Stimulated activated CD8-positive, alpha-beta memory T cell treated with anti-CD3 and anti-CD28 coated beads, Interleukin-4, amount 100 ng/mL, for 24 hours (primary cell): Measurements from ENCODE around the gene PREX1.
"Not testable (repeated sequence)": the region's sequence is repeated elsewhere in the genome, so short reads cannot be mapped to it uniquely, and the experiment has no call there.

Experiments used
- DNase-seq: peaks from one replicate; pipeline ENCODE4 v3.0.0-alpha.2; 2020; ENCODE audit warnings: low read depth

The PREX1 gene

DNA sequence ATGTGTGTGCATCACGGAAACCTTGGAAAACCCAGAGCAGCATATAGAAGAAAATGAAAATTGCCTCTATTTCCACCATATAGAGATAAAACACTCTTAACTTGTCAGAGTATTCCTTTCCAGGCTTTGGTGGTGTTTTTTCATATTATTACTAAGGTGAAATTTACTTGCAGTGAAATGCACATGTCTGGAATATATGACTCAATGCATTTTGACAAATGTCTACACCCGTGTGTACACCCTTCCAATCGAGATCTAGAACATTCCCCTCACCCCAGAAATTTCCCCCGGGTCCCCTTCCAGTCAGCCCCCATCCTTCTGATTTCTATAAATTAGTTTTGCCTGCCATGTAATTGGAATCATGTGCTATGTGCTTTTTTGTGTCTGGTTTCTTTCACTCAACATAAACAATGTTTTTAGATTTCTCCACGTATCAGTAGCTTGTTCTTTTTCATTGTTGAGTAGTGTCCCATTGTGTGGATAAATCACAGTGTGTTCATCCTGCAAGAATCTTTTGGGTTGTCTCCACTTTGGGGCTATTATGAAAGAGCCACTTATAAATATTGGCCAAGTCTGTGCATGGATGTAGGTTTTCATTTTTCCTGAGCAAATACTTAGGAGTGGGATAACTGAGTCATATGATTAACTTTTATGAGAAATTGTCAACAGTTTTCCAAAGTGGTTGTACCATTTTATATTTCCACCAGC lies 19.9 kb upstream of the PREX1 start:
- no peak for DNase-seq

DNA sequence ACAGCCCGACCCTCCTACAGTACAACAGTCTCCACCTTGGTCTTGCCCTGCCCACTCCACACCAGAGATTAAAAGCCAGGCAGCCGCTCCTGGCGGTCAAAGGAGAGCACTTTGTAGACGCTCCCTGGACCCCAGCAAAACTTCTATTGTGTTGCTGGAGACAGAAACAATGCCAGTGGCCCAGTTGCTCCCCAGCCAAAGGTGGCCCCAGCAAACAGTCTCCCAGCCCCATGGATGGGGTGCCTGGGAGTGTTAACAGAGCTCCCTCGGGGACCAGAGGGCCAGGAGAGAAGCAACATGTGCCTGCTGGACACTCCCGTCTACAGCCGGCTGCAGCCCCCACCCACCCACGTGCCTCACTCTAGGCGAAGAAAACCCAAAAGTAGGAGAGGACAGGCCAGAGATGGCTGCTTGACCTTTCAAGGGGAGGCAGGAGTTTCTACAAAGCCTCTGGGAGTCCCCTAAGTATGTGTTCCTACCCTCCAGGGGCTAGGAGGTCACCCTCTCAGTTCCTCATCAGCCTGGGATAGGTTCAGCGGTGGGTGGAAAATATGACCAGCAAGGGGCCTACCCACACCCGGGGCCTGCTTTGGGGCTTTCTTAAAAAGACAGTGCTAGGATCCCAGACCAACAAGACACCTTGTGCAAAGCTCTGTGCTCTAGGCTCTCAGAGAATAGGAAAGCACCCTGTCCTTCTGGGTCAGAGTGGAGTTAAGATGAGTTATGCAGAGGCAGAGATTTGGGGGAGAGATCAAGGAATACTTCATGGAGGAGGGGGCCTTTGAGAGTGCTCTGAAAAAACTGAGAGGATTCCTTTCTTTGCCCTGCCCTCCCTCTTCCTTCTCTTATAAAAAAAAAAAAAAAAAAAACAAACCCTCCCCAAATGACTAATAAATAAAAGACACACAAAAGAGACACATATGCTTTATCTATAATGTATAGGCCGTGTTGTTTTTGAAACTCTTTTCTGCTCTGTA lies 19.0 kb upstream of the PREX1 start:
- DNase-seq = peak; percentile 45

DNA sequence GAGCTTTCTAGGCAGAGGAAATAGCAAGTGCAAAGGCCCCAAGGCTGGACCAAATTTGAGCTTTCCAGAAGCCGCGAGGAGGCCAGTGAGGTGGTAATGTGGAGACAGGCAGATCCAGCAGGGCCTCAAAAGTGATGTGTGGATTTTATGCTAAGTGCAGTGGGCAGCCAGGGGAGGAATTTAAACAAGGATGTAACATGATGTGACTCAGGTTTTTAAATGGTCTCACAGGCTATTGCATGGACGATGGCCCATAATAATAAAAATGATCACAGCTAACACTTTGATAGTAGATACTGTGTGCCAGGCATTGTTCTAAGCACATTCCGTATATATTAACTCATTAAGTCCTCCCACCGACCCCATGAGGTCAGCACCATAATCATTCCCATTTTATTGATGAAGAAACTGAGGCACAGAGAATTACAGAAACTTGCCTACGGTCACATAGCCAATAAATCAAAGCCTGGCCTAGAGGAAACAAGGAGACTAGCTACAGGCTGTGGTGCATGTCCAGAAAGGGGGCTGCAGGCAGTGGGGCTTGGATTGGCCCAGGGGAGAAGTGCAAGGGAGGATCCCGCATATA lies 18.0 kb upstream of the PREX1 start:
- no peak for DNase-seq

DNA sequence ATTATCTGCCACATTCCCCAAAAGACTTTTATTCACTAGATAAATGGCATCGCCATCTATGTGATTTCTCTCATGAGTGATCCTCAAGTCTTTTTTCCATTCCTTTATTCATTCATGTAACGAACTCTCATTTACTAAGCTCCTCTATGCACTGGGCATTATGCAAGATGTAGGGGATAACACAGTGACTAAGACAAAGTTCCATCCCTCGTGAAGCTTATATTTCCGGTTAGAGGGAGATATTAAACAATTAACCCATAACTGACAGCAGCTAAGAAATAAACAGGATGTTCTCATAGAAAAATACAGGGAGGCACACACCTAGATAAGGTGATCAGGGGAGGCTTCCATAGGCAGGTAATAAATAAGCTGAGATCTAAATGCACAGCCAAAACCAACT lies 17.2 kb upstream of the PREX1 start:
- no peak for DNase-seq

DNA sequence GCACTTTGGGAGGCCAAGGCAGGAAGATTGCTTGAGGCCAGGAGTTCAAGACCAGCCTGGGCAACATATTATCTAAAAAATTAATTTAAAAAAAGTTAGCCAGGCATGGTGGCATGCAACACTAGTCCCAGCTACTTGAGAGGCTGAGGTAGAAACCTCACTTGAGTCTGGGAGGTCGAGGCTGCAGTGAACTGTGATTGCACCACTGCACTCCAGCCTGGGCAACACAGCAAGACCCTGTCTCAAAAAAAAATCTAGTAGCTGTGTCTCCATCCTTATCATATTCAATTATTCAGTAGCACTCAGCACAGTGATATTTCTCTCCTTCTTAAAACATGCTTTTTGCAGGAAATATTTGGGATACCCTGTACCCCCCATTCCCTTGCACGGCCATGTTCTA lies 16.1 kb upstream of the PREX1 start:
- DNase-seq = not testable (repeated sequence)

DNA sequence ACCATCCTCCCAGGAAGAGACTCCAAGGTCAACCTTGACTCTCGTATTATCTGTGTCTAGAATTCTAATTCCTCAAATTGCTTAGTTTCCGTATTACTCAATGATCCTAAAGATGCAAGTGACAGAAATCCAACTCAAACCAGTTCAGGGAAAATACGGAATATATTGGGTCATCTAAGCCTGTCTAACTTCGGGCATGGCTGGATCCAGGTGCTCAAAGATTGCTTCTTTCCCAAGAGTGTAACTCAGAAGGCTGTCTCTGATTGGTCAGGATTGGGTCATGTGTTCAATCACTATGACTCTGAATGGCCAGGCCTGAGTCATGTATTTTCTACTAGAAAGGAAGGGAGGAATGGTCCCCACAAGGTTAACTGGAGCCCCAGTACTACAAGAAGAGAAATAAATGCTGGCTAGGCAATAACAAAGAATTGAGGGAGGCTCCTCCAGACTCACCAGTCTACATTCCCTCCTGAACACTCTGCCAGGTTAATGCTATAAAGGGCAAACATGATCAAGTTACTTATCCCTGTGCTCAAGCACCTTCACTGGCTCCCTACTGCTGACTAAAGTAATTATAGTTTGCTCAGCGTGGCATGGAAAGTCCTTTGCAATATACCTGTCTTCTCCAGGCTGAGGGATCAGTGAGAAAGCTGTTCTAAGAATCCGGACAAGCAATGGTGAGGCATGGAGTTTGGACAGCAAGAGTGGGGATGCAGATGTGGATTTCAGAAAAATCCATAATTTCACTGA lies 15.4 kb upstream of the PREX1 start:
- no peak for DNase-seq

DNA sequence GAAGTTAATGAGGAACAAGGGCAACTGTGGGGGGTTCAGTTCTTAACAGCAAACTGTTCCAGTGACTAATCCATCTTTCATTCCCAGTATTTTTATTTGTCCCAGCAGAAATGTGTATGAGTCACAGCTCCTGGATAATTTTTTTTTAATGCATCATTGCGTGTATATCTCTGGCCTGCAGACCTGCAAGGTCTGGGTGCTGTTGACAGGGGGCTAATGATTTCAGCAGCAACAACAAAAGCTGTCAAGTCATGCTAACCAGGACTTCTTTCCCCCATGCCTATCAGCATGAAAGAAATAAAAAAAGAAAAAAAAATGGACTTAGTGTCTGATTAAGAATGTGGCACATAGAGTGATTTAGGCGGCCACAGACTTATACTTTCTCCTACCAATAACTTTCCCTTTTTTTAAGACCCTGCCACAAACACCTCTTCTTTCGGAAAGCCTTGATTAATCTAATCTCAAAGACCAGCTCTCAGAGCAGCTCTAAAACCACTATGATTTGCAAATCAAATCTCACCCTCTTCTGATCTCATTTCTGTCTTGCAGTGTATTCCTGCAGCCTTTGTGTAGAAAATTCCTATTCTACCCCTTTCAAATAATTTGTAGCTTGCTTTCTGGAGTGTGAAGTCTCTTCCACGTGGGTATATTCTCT lies 14.2 kb upstream of the PREX1 start:
- DNase-seq = no peak

DNA sequence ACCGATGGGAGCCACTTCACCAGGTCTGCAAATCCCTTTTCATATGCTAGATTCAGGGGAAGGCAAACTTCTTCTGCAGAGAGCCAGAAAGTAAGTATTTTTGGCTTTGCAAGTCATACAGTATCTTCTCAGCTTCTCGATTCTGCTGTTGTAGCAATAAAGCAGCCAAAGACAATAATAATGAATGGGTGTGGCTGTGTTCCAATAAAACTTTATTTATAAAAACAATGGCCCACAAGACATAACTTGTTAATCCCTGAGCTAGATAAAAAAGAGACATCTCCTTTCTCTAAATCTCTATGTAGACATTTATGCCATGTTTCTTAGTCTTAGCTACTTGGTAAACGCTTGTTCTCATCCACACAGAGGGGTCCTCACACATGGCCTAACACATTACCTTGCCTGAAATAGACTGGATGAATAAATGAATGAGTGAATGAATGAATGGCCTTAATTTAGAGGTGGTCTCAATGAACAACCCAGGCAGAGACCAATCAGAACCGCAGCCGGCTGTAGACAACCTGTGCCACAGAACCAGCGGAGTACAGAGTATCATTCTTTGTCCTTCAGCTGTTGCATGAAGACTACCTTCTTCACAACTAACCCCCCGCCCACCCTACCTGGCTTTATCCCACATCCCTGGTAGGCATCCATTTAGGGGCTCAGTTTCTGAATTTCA lies 13.5 kb upstream of the PREX1 start:
- DNase-seq = no peak

DNA sequence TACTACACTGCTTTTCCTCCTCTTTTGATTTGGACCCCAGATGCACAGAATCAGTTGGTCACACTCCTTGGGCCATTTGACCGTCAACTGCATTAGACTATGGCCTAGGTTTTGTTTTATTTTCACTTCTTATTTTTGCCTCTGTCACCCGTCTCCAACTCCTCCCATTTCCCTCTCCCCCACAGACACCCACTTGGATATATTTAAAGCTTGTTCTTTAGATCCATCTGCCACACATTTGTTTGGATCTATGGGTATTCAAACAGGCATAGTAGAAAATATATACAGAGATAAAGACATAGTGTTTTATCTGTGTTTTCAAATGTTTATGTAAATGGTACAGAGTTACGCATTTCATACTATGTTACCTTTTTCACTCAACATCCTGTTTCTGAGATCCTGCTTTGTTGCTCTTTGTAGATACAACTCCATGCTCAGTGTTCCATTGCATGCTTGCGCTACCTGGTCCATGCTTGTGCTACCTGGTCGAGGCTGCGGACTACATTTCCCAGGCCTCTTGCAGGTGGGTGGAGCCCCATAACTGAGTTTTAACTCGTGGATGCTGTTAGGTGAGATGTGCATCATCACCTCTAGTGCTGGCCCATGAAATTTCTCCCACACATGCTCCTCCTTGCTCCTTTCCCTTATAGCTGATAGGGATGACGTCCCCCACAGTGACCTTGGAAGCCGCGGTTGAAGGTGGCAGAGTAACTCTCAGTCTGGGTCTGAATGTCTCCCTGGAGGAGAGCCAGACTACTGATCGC lies 11.5 kb upstream of the PREX1 start:
- no peak for DNase-seq

DNA sequence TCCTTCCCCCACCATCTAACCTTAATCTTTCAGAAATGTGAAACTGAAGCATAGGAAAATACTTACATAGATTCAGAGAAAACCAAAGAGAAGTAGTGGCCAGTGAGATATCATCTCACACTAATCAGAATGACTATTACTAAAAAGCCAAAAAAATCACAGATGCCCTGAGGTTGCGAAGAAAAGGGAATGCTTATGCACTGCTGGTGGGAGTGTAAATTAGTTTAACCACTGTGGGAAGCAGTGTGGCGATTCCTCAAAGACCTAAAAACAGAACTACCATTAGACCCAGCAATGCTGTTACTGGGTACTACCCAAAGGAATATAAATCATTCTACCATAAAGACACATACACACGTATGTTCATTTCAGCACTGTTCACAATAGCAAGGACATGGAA lies 9.2 kb upstream of the PREX1 start:
- DNase-seq = no peak

DNA sequence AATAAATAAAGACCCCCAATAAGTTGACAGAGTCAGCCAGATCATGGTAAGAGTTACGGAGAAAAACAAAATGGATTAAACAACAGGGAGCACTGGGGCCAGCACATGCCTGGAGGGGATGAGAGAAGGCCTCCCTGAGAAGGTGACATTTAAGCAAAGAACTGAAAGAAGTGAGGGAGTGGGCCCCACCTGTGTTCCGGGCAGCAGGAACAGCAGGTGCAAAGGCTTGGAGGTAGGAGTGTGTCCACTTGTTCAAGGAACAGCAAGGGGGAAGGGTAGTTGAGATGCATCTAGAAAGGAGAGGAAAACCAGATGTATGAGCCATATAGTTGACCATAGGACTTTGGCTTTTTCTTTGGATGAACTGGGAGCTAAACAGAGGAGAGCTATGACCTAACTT lies 7.6 kb upstream of the PREX1 start:
- DNase-seq = no peak

DNA sequence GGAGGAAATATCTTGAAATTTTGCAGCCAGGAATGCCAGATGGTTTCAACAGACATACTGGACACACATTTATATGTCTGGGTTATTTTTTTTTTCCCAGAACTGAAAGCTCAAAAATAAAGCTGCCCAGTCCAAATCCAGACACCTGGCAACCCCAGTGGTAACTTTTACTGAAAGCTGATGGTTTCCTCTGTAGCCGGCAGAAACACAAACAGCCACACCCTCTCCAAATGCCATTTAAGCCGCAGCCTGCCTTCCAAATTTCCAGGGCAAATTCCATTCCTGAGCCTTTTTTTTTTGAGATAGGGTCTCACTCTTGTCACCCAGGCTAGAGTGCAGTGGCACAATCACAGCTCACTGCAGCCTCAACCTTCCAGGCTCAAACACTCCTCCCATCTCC lies 6.5 kb upstream of the PREX1 start:
- no peak for DNase-seq

DNA sequence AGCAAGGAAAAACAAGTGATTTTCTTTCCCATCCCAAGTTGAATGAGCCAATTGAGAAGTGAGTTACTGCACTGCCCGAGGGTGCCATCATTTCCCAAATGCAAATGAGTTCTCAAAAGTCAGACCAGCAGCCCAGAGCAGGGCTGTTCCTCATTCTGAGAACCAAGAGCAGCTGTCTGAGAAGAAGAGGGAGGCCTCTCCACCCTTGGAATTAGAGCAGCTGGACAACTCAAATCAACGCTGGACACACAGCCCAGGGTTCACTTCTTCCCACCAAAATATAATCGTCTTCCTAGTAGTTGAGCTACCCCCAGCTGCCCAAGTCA lies 4.6 kb upstream of the PREX1 start:
- no peak for DNase-seq

DNA sequence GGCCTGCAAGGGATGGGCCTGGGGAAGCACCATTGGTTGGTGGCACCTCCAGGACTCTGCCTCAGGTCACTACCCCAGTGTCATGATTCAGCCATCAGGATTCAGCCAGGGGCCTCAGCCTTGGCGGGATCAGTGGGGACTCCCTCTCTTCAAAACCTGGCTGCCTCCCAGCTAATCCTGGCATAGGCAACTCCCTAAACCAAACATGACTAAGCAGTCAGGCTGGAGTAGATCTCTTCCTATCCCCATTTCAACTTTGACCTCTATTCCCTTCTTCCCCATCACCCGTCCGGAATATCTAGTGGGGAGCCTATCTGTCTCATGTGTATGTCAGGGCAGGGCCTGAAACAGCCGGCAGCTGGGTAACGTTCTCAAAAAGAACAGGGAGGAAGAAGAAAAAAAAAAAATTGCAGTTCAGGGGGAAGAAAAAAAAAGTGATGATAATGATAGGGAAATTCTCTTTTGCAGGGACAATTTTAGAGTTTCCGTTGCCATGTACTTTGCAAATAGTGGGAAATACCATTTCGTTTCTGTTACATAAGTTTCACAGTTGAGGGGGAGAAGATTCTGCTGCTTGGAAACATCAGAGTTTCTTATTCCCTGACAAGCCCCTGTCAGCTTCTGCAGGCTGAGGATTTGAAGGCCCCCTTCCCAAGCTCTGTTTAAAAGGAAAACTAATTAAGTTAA lies 4.1 kb upstream of the PREX1 start:
- DNase-seq = no peak

DNA sequence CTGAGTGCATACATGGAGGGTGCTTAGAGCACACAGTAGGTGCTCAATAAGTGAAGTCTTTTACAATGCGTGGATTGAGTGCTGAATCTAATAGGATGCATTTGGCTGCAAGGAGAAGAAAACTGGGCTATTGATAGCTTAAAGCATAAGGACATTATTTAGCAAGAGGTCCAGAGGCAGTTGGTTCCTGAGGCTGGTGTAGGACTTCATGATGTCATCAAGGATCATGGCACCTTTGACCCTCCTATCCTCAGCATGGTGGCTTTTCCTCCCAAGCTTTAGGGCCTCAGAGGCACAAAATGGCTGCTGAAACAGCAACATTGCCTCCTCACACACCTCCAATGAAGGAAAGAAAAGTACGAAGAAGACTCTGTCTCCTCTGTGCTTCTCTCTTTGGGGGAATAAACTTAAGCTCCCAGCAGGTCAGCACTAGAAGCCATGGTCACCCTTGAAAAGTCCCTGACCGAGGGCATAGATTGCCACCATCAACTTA lies 3.1 kb upstream of the PREX1 start:
- no peak for DNase-seq

DNA sequence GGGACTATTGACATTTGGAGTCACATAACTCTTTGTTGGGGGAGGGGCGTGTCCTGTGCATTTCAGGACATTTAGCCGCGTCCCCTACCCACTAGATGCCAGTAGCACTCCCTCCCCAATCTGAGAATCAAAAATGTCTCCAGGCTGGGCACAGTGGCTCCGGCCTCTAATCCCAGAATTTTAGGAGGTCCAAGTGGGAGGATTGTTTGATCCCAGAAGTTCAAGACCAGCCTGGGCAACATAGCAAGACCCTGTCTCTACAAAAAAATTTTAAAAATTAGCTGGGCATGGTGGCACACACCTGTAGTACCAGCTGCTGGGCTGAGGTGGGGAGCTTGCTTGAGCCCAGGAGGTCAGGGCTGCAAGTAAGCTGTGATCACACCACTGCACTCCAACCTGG lies 2.1 kb upstream of the PREX1 start:
- DNase-seq = no peak

DNA sequence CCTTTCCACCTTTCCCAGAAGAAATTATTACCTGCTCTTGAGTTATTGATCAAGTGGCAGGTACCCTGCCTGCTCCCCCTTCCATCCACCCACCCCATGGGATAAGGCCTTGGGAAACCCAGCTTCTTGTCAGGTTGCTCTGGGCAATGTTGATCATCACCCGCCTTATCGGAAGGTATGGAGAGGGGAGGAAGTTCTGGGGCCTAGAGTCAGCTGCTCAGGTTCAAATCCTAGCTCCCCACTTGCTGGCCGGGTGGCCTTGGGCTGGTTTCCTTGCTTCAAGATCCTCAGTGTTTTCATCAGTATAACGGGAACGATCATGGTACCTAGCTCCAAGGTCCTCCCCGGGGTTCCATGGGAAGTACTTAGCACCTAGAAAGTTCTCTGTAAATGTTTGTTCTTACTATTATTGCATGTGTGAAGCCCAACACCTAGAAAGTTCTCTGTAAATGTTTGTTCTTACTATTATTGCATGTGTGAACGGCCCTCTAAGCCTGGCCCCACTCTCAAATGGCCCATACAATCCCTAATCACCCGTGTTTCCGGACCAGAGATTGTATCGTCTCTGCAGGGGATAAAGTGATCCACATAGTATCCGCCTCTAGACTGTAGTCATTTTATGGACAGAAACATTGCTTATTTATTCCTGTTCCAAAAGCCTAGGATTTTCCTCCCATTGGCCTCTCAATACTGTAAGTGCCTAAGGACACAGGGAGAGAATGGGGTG lies 1.1 kb upstream of the PREX1 start:
- no peak for DNase-seq

DNA sequence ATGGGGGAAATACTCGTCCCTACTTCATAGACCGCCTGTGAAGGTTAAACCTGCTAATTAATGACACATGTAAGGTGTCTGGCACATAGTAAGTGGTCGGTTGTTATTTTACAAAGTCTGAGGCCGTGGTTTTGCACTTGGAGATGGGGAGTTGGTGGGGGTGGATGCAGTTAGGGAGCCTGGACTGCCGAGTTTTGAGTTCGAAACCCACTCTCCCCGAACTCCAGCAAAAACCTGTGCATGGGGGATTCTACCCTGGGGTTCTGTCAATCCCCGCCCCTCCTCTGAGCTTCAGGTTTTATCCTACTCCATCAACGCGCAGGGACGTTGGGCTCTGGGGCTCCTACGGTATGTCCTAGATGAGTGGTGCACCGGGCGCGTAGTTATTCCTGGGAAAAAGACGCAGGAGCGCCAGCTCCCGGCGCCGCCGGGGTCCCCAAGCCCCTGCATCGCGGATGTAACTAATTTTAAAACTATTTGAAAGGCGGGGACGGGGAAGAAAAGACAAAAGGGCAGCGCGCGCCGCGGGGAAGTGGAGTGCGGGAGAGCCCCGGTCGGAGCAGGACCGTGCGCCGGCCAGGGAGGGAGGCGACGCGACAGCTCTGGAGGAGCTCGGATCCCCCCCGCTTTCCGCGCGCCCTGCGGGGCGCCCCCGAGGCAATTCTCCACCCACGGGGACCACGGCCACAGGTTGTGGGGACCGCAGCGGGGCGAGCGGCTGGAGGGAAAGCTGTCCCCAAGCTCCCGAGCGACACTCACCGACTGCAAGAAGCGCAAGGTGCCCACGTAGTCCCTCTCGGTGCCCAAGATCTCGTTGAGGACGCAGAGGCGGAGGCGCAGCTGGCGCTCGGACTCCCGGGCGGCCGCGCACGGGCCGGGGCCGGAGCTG lies 672 bp downstream of the PREX1 start:
- no peak for DNase-seq
